ENCODE measurements around the gene PPP1R26. TPM values are rescaled to one million over a fixed set of nuclear protein-coding genes. Genes with fewer than 3 reads are reported as not detected.

Gene PPP1R26
- total and polyA plus RNA-seq, 2 of the 13 experiments (the other 11 are each of a cell fraction or from before 2014, with no cell fraction given) = 8.6 to 11.6 TPM

GRCh38 chr9:135504262-135505243 is 25.0 kb downstream of the PPP1R26 start (continued):
- TF ChIP-seq THAP8 (CRISPR knock-in tag; IDR thresholded peaks at IDR 0.05; ENCODE audit: borderline replicate concordance) = no peak
- TF ChIP-seq ZNF3 (CRISPR knock-in tag; IDR thresholded peaks at IDR 0.05) = no peak
- 0 out of 2 replicates have a peak, but pooled peaks have one; percentile 20 for TF ChIP-seq MTA1 (CRISPR knock-in tag; IDR thresholded peaks at IDR 0.05; ENCODE audit: borderline replicate concordance)
- no peak for TF ChIP-seq KIAA2018 (CRISPR knock-in tag; IDR thresholded peaks at IDR 0.05; ENCODE audit: borderline replicate concordance)
- no peak for TF ChIP-seq ZNF512 (CRISPR knock-in tag; IDR thresholded peaks at IDR 0.05)
- TF ChIP-seq ZNF224 (CRISPR knock-in tag; IDR thresholded peaks at IDR 0.05) = 0 out of 2 replicates have a peak, but pooled peaks have one; percentile 28
- peak; percentile 63 for TF ChIP-seq CBX1 (IDR thresholded peaks at IDR 0.05; ENCODE audit: low read depth)
- peak; percentile 51; the same call in 1 of the 2 replicates for TF ChIP-seq ZBTB33 (CRISPR knock-in tag; IDR thresholded peaks at IDR 0.05)
- TF ChIP-seq YY1 (IDR thresholded peaks at IDR 0.05; ENCODE audit: insufficient read depth, insufficient replicate concordance, low read depth, low read length) = peak; percentile 17
- TF ChIP-seq ZNF558 (CRISPR knock-in tag; IDR thresholded peaks at IDR 0.05; ENCODE audit: borderline replicate concordance) = no peak
- no peak for TF ChIP-seq SALL2 (CRISPR knock-in tag; IDR thresholded peaks at IDR 0.05)
- 0 out of 2 replicates have a peak, but pooled peaks have one; percentile 13 for TF ChIP-seq PATZ1 (CRISPR knock-in tag; IDR thresholded peaks at IDR 0.05)

All from HepG2 (cell line).